ENCODE results near the gene CYFIP2.

The CYFIP2 gene

GRCh38 chr5:157388111-157388710 lies 122.3 kb downstream of the CYFIP2 start:
- peaks cover 97% of the 10 kb centered on the region for H3K36me3 ChIP-seq (ENCODE audit: insufficient read depth, low read length)
- H3K4me1 ChIP-seq (ENCODE audit: insufficient read depth, low read length, severe bottlenecking), result no peaks in the 10 kb centered on the region
- no peaks in the 10 kb centered on the region for H3K27me3 ChIP-seq (ENCODE audit: insufficient read depth, low read length)
- H4K20me1 ChIP-seq (ENCODE audit: insufficient read depth, low read length), result no peaks in the 10 kb centered on the region
- H3F3A ChIP-seq (ENCODE audit: insufficient read depth, low read length), result no peaks in the 10 kb centered on the region
- no peaks in the 10 kb centered on the region for H3K9me3 ChIP-seq (ENCODE audit: low read length)
- no peak overlapping the region for H3K27ac ChIP-seq (ENCODE audit: low read depth, low read length, poor library complexity, severe bottlenecking)
- H3K4me2 ChIP-seq (ENCODE audit: low read length), result no peak overlapping the region
- no peak for TF ChIP-seq EZH2 (IDR thresholded peaks at IDR 0.05; ENCODE audit: borderline replicate concordance, low read length)
- TF ChIP-seq CTCF (IDR thresholded peaks at IDR 0.05; ENCODE audit: low read length), result no peak
- H2AFZ ChIP-seq (ENCODE audit: low read length), result no peak overlapping the region
- H3K9ac ChIP-seq (ENCODE audit: low read length), result no peak overlapping the region
- H3K79me2 ChIP-seq (ENCODE audit: insufficient read depth, low read length), result no peaks in the 10 kb centered on the region
- H3K9me2 ChIP-seq (ENCODE audit: low read depth, low read length), result no peaks in the 10 kb centered on the region
- no peak overlapping the region for H3K4me3 ChIP-seq (ENCODE audit: low read depth, low read length, poor library complexity, severe bottlenecking)

- H3K4me1 ChIP-seq (ENCODE audit: insufficient read depth, low read length, severe bottlenecking), result no peaks in the 10 kb centered on the region
- H3K36me3 ChIP-seq (ENCODE audit: insufficient read depth, low read length), result peaks cover 93% of the 10 kb centered on the region
- TF ChIP-seq CTCF (IDR thresholded peaks at IDR 0.05; ENCODE audit: low read length) (no peak), EZH2 (IDR thresholded peaks at IDR 0.05; ENCODE audit: borderline replicate concordance, low read length) (no peak)
- H3K9ac ChIP-seq (ENCODE audit: low read length), result no peak overlapping the region
- no peak overlapping the region for H2AFZ ChIP-seq (ENCODE audit: low read length)
- H3K79me2 ChIP-seq (ENCODE audit: insufficient read depth, low read length), result no peaks in the 10 kb centered on the region
- H3F3A ChIP-seq (ENCODE audit: insufficient read depth, low read length), result no peaks in the 10 kb centered on the region
- H3K27ac ChIP-seq (ENCODE audit: low read depth, low read length, poor library complexity, severe bottlenecking), result no peak overlapping the region
- no peaks in the 10 kb centered on the region for H3K9me2 ChIP-seq (ENCODE audit: low read depth, low read length)
- no peaks in the 10 kb centered on the region for H4K20me1 ChIP-seq (ENCODE audit: insufficient read depth, low read length)
- H3K4me3 ChIP-seq (ENCODE audit: low read depth, low read length, poor library complexity, severe bottlenecking), result no peak overlapping the region
- no peaks in the 10 kb centered on the region for H3K9me3 ChIP-seq (ENCODE audit: low read length)
- no peaks in the 10 kb centered on the region for H3K27me3 ChIP-seq (ENCODE audit: insufficient read depth, low read length)
- no peak overlapping the region for H3K4me2 ChIP-seq (ENCODE audit: low read length)
Observed at GRCh38 chr5:157389103-157389502, 123.2 kb downstream of the CYFIP2 start.

- H3K36me3 ChIP-seq (ENCODE audit: insufficient read depth, low read length), result peaks cover 84% of the 10 kb centered on the region
Observed at GRCh38 chr5:157390133-157390532, 124.2 kb downstream of the CYFIP2 start.

More at GRCh38 chr5:157390133-157390532, 124.2 kb downstream of the CYFIP2 start:
- Histone ChIP-seq H3F3A (ENCODE audit: insufficient read depth, low read length) (no peaks in the 10 kb centered on the region), H3K27ac (ENCODE audit: low read depth, low read length, poor library complexity, severe bottlenecking) (no peak overlapping the region), H4K20me1 (ENCODE audit: insufficient read depth, low read length) (no peaks in the 10 kb centered on the region), H3K9me3 (ENCODE audit: low read length) (no peaks in the 10 kb centered on the region), H3K4me2 (ENCODE audit: low read length) (no peak overlapping the region), H2AFZ (ENCODE audit: low read length) (no peak overlapping the region), H3K9ac (ENCODE audit: low read length) (no peak overlapping the region), H3K79me2 (ENCODE audit: insufficient read depth, low read length) (no peaks in the 10 kb centered on the region), H3K27me3 (ENCODE audit: insufficient read depth, low read length) (no peaks in the 10 kb centered on the region), H3K4me1 (ENCODE audit: insufficient read depth, low read length, severe bottlenecking) (no peaks in the 10 kb centered on the region), H3K4me3 (ENCODE audit: low read depth, low read length, poor library complexity, severe bottlenecking) (no peak overlapping the region), H3K9me2 (ENCODE audit: low read depth, low read length) (no peaks in the 10 kb centered on the region)
- TF ChIP-seq CTCF (IDR thresholded peaks at IDR 0.05; ENCODE audit: low read length), result no peak
- TF ChIP-seq EZH2 (IDR thresholded peaks at IDR 0.05; ENCODE audit: borderline replicate concordance, low read length), result no peak
